Ishikawa (cell line): ENCODE data around the gene APOL6.

Source experiments
- CEBPB ChIP-seq: IDR thresholded peaks from 2 replicates; pipeline ENCODE4 v1.6.1; 2012
- CREB1 ChIP-seq: IDR thresholded peaks from 2 replicates; pipeline ENCODE4 v1.6.1; 2012; ENCODE audit warnings: low read depth
- EGR1 ChIP-seq: IDR thresholded peaks from 2 replicates; pipeline ENCODE4 v1.6.1; 2012
- EP300 ChIP-seq: IDR thresholded peaks from 2 replicates; pipeline ENCODE4 v1.6.1; 2012; ENCODE audit warnings: borderline replicate concordance
- FOXM1 ChIP-seq: IDR thresholded peaks from 2 replicates; pipeline ENCODE4 v1.6.1; 2012; ENCODE audit warnings: low read depth, borderline replicate concordance
- NFIC ChIP-seq: IDR thresholded peaks from 2 replicates; pipeline ENCODE4 v1.6.1; 2012
- RAD21 ChIP-seq: IDR thresholded peaks from 2 replicates; pipeline ENCODE4 v1.6.1; 2012; ENCODE audit warnings: low read depth
- TAF1 ChIP-seq: IDR thresholded peaks from 2 replicates; pipeline ENCODE4 v1.6.1; 2012; ENCODE audit warnings: low read depth, mild to moderate bottlenecking
- TCF12 ChIP-seq: IDR thresholded peaks from 2 replicates; pipeline ENCODE4 v1.6.1; 2012; ENCODE audit warnings: low read depth
- TEAD4 ChIP-seq: IDR thresholded peaks from 2 replicates; pipeline ENCODE4 v1.6.1; 2012
- YY1 ChIP-seq: IDR thresholded peaks from 2 replicates; pipeline ENCODE4 v1.6.1; 2012; ENCODE audit warnings: low read depth
- ZBTB7A ChIP-seq: IDR thresholded peaks from 2 replicates; pipeline ENCODE4 v1.6.1; 2012; ENCODE audit warnings: low read depth
- TF ChIP-seq, protein P1 (sequence below): IDR thresholded peaks from 2 replicates; pipeline ENCODE4 v1.6.1; 2012
- TF ChIP-seq, protein P2 (sequence below): IDR thresholded peaks from 2 replicates; pipeline ENCODE4 v1.6.1; 2012
- TF ChIP-seq, protein P3 (sequence below): IDR thresholded peaks from 2 replicates; pipeline ENCODE4 v1.6.1; 2012; ENCODE audit warnings: low read depth, mild to moderate bottlenecking

APOL6 gene

DNA sequence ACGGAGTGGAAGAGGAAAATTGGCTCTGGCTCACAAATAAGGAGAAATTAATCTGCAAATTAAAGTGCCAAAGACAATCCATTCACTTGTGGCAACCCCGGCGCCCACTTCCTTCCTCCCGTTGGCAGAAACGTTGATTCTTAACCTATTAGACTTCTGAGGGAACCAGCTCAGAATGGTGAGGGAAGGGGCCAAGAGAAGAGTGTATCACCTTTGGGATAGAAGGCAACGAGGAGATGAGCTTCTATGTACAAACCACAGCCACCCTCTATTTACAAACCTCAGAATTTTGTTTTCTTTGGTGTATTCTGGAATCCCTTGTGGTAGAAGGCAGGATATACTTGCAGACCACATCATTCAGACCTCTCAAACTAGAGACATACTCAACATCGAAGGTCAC is 32.2 kb upstream of the APOL6 start:
- TF ChIP-seq ZBTB7A = no peak
- TF ChIP-seq TCF12 = no peak
- no peak for TF ChIP-seq FOXM1
- TF ChIP-seq, protein P1, sequence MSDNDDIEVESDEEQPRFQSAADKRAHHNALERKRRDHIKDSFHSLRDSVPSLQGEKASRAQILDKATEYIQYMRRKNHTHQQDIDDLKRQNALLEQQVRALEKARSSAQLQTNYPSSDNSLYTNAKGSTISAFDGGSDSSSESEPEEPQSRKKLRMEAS = no peak
- no peak for TF ChIP-seq NFIC
- TF ChIP-seq YY1 = no peak
- TF ChIP-seq, protein P2, sequence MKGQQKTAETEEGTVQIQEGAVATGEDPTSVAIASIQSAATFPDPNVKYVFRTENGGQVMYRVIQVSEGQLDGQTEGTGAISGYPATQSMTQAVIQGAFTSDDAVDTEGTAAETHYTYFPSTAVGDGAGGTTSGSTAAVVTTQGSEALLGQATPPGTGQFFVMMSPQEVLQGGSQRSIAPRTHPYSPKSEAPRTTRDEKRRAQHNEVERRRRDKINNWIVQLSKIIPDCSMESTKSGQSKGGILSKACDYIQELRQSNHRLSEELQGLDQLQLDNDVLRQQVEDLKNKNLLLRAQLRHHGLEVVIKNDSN = no peak
- TF ChIP-seq, protein P3, sequence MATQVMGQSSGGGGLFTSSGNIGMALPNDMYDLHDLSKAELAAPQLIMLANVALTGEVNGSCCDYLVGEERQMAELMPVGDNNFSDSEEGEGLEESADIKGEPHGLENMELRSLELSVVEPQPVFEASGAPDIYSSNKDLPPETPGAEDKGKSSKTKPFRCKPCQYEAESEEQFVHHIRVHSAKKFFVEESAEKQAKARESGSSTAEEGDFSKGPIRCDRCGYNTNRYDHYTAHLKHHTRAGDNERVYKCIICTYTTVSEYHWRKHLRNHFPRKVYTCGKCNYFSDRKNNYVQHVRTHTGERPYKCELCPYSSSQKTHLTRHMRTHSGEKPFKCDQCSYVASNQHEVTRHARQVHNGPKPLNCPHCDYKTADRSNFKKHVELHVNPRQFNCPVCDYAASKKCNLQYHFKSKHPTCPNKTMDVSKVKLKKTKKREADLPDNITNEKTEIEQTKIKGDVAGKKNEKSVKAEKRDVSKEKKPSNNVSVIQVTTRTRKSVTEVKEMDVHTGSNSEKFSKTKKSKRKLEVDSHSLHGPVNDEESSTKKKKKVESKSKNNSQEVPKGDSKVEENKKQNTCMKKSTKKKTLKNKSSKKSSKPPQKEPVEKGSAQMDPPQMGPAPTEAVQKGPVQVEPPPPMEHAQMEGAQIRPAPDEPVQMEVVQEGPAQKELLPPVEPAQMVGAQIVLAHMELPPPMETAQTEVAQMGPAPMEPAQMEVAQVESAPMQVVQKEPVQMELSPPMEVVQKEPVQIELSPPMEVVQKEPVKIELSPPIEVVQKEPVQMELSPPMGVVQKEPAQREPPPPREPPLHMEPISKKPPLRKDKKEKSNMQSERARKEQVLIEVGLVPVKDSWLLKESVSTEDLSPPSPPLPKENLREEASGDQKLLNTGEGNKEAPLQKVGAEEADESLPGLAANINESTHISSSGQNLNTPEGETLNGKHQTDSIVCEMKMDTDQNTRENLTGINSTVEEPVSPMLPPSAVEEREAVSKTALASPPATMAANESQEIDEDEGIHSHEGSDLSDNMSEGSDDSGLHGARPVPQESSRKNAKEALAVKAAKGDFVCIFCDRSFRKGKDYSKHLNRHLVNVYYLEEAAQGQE = no peak
- no peak for TF ChIP-seq CREB1
- no peak for TF ChIP-seq TEAD4
- no peak for TF ChIP-seq EP300
- TF ChIP-seq CEBPB = no peak
- no peak for TF ChIP-seq EGR1
- no peak for TF ChIP-seq RAD21
- TF ChIP-seq TAF1 = no peak

DNA sequence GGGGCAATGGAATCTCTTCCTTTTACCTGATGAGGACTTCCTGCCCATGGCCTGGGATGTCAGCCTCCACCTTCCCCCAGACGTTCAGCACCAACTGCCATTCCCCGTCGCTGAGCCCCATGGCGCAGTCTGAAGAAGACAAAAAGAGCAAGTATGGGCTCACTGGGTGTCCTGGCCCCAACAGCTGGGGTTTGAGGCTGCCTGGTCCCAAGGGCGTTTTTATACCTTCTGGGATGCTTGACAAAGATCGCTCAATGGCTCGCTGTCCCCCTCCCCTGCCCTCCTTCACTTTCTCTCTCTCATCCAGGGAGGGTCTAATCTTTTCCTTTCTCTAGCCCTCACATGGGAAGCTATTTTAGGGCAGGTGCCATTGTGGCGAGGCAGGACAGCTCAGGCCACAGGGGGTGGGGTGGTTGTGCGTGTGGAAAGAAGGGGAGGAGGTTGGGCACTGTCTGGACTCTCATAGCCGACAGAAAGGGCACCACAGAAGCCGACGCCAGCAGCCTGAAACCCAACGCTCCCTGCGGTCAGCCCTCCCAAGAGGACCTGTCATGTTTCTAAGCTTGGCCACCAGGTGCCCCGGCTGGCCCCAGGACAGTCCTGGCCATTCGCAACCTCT is 31.0 kb upstream of the APOL6 start, which contains the start of gene MB:
Gene MB (minus strand): TSS at position 193 of the 619 bp plus-strand sequence. CDS start 72 bp downstream, at position 121.
- TF ChIP-seq NFIC (no peak), EP300 (no peak), CREB1 (no peak), RAD21 (no peak), ZBTB7A (no peak), EGR1 (no peak), TEAD4 (no peak), CEBPB (no peak), FOXM1 (no peak), YY1 (no peak), TAF1 (no peak), TCF12 (no peak)
- TF ChIP-seq, protein P3 = no peak
- TF ChIP-seq, protein P1 = no peak
- TF ChIP-seq, protein P2 = no peak

DNA sequence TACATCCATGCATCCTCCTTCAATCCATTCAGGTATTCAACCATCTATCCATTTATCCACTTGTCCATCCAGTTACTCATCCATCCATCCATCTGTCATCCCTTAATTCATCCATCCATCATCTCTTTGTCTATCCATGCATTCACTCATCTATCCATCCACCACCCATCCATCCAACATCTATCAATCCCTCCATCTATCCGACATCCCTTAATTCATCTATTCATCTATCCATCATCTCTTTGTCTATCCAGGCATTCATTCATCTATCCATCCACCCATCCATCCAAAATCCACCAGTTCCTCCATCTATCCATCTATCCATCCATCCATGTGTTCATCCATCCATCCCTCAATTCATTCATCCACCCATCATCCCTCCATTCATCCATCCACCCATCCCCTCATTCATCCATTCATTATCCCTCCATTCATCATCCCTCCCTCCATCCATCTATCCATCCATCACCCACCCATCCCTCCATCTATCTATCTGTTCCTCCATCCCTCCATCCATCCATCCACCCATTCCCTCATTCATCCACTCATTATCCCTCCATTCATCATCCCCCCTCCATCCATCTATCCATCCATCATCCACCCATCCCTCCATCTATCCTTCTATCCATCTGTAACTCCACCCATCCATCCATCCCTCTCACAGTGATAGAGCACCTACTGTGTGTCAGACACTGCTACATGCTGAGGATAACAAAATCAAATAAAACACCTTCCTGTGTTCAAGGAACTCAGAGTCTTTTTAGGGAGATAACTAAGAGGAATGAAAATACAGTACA is 29.6 kb upstream of the APOL6 start:
- TF ChIP-seq TCF12 (no peak), CREB1 (no peak), YY1 (no peak), NFIC (no peak), CEBPB (no peak), EGR1 (no peak), RAD21 (no peak), ZBTB7A (no peak), EP300 (no peak)
- TF ChIP-seq, protein P3 = no peak
- TF ChIP-seq, protein P2 = no peak
